ENCODE results near the gene UBE2G2. TPM values are rescaled to one million over a fixed set of nuclear protein-coding genes. Genes with fewer than 3 reads are reported as not detected.

The UBE2G2 gene
- total RNA-seq, 1 experiment from 2014 or later: 159 TPM

- no peaks in the 10 kb centered on the region for H3K27me3 ChIP-seq (ENCODE audit: low read length)
- CTCF ChIA-PET: no interaction called here
- BruUV-seq (replicated peaks): no TSS peak
- H4K20me1 ChIP-seq (ENCODE audit: low read length): peaks cover 47% of the 10 kb centered on the region
- no peaks in the 10 kb centered on the region for H3K9me2 ChIP-seq (replicated peaks; ENCODE audit: low read length)
- intact Hi-C loops (cut with micrococcal nuclease): loop anchor here (10.0 kb wide), 1 partner anchor 334 kb away; no protein-coding TSS in a partner anchor
- H3K79me2 ChIP-seq (ENCODE audit: low read length): peaks cover 98% of the 10 kb centered on the region
- DNase-seq (no peak), ATAC-seq (no peak)
- H3F3A ChIP-seq (ENCODE audit: low read length, unreplicated experiment): no peaks in the 10 kb centered on the region
- TF ChIP-seq CTCF (conservative IDR thresholded peaks at IDR 0.05; ENCODE audit: low read depth, low read length) (no peak), EZH2 (IDR thresholded peaks at IDR 0.05; ENCODE audit: low read length, unreplicated experiment) (no peak), EZH2phosphoT487 (IDR thresholded peaks at IDR 0.05; ENCODE audit: borderline replicate concordance, low read length) (no peak)
- no peak overlapping the region for H3K27ac ChIP-seq (ENCODE audit: low read length)
- no peak overlapping the region for H2AFZ ChIP-seq (ENCODE audit: low read length)
- H3K4me1 ChIP-seq (ENCODE audit: insufficient read depth, low read length): peaks cover 13% of the 10 kb centered on the region
- no peak overlapping the region for H3K4me3 ChIP-seq (ENCODE audit: low read length)
- H3K36me3 ChIP-seq (ENCODE audit: low read depth, low read length): peaks cover 49% of the 10 kb centered on the region
- no peak overlapping the region for H3K9ac ChIP-seq (ENCODE audit: low read length)
- H3K4me2 ChIP-seq (ENCODE audit: low read length): no peak overlapping the region
- H3K9me3 ChIP-seq (ENCODE audit: low read length): no peaks in the 10 kb centered on the region
- POLR2A ChIA-PET (ENCODE audit: unreplicated experiment): no interaction called here
Observed at GRCh38 chr21:44791246-44791645, 10.4 kb downstream of the UBE2G2 start.

- Histone ChIP-seq H3K9ac (ENCODE audit: low read length) (no peak overlapping the region), H3K79me2 (ENCODE audit: low read length) (peaks cover 98% of the 10 kb centered on the region), H3K9me2 (replicated peaks; ENCODE audit: low read length) (no peaks in the 10 kb centered on the region), H2AFZ (ENCODE audit: low read length) (no peak overlapping the region), H4K20me1 (ENCODE audit: low read length) (peaks cover 44% of the 10 kb centered on the region), H3K9me3 (ENCODE audit: low read length) (no peaks in the 10 kb centered on the region), H3K27me3 (ENCODE audit: low read length) (no peaks in the 10 kb centered on the region), H3K27ac (ENCODE audit: low read length) (no peak overlapping the region), H3K36me3 (ENCODE audit: low read depth, low read length) (peaks cover 44% of the 10 kb centered on the region), H3K4me1 (ENCODE audit: insufficient read depth, low read length) (peaks cover 19% of the 10 kb centered on the region), H3K4me3 (ENCODE audit: low read length) (no peak overlapping the region), H3F3A (ENCODE audit: low read length, unreplicated experiment) (no peaks in the 10 kb centered on the region), H3K4me2 (ENCODE audit: low read length) (no peak overlapping the region)
- intact Hi-C loops (cut with micrococcal nuclease): loop anchor here (10.0 kb wide), 1 partner anchor 334 kb away; no protein-coding TSS in a partner anchor
- DNase-seq (no peak), ATAC-seq (no peak)
- no TSS peak for BruUV-seq (replicated peaks)
- POLR2A ChIA-PET (ENCODE audit: unreplicated experiment): interaction anchor here (0.6 kb wide), 1 partner anchor 339 kb away, joined by 3 read pairs; no protein-coding TSS in a partner anchor
- TF ChIP-seq CTCF (conservative IDR thresholded peaks at IDR 0.05; ENCODE audit: low read depth, low read length) (no peak), EZH2 (IDR thresholded peaks at IDR 0.05; ENCODE audit: low read length, unreplicated experiment) (no peak), EZH2phosphoT487 (IDR thresholded peaks at IDR 0.05; ENCODE audit: borderline replicate concordance, low read length) (no peak)
- CTCF ChIA-PET: no interaction called here
Observed at GRCh38 chr21:44790368-44790767, 11.3 kb downstream of the UBE2G2 start.

- Histone ChIP-seq H3K9me2 (replicated peaks; ENCODE audit: low read length) (no peaks in the 10 kb centered on the region), H3F3A (ENCODE audit: low read length, unreplicated experiment) (no peaks in the 10 kb centered on the region), H3K79me2 (ENCODE audit: low read length) (peaks cover 99% of the 10 kb centered on the region), H3K4me2 (ENCODE audit: low read length) (no peak overlapping the region), H3K9me3 (ENCODE audit: low read length) (no peaks in the 10 kb centered on the region), H3K36me3 (ENCODE audit: low read depth, low read length) (peaks cover 49% of the 10 kb centered on the region), H4K20me1 (ENCODE audit: low read length) (peaks cover 48% of the 10 kb centered on the region), H3K27me3 (ENCODE audit: low read length) (no peaks in the 10 kb centered on the region), H3K27ac (ENCODE audit: low read length) (no peak overlapping the region), H3K4me3 (ENCODE audit: low read length) (no peak overlapping the region), H2AFZ (ENCODE audit: low read length) (no peak overlapping the region), H3K4me1 (ENCODE audit: insufficient read depth, low read length) (peaks cover 19% of the 10 kb centered on the region), H3K9ac (ENCODE audit: low read length) (no peak overlapping the region)
- peak; percentile 4; the same call in 1 of the 2 replicates for ATAC-seq
- no TSS peak for BruUV-seq (replicated peaks)
- TF ChIP-seq EZH2 (IDR thresholded peaks at IDR 0.05; ENCODE audit: low read length, unreplicated experiment) (no peak), EZH2phosphoT487 (IDR thresholded peaks at IDR 0.05; ENCODE audit: borderline replicate concordance, low read length) (no peak), CTCF (conservative IDR thresholded peaks at IDR 0.05; ENCODE audit: low read depth, low read length) (no peak)
- CTCF ChIA-PET: interaction anchor here (0.7 kb wide), 1 partner anchor 279 kb away, joined by 5 read pairs; no protein-coding TSS in a partner anchor
- DNase-seq: no peak
- intact Hi-C loops (cut with micrococcal nuclease): loop anchor here (5.0 to 10.0 kb wide), 2 partner anchors 78 to 335 kb away; partner anchors contain the start of gene TSPEAR
- POLR2A ChIA-PET (ENCODE audit: unreplicated experiment): interaction anchor here (0.6 to 0.7 kb wide), 3 partner anchors 27 to 340 kb away, joined by 3 to 7 read pairs (median 6); no protein-coding TSS in a partner anchor
Observed at GRCh38 chr21:44789880-44790279, 11.7 kb downstream of the UBE2G2 start.
